Esophagus squamous epithelium (tissue), 5 donors: ENCODE measurements around the gene DHRSX. TPM values are rescaled to one million over a fixed set of nuclear protein-coding genes. Genes with fewer than 3 reads are reported as not detected.

Experiments used
- DNase-seq: peaks from one replicate; lab custom pipeline; 2025; lab: John Stamatoyannopoulos, UW
- H3K27ac ChIP-seq, 4 donors: fragments of 200-600 bp; sonication (generic); one replicate each; pipeline ENCODE4 v1.5.1; 2016 to 2019; ENCODE audit warnings: mild to moderate bottlenecking in 1 of 4
- H3K27me3 ChIP-seq, 4 donors: fragments of 200-600 bp; sonication (generic); 1 replicate in 3 of 4; 2 replicates in 1 of 4; pipeline versions ENCODE4 v1.5.1 to v1.6.0; 2017 to 2021; ENCODE audit warnings: antibody characterized with exemption in 1 of 4
- H3K36me3 ChIP-seq, 3 donors: fragments of 200-600 bp; sonication (generic); one replicate each; pipeline ENCODE4 v1.5.1; 2016 to 2019
- H3K4me1 ChIP-seq, 3 donors: fragments of 200-600 bp; sonication (generic); one replicate each; pipeline ENCODE4 v1.5.1; 2017 to 2019
- H3K4me3 ChIP-seq, 4 donors: fragments of 200-600 bp; sonication (generic); 1 replicate in 3 of 4; 2 replicates in 1 of 4; pipeline ENCODE4 v1.5.1; 2016 to 2019; ENCODE audit warnings: mild to moderate bottlenecking in 2 of 4, moderate library complexity in 1 of 4
- H3K9me3 ChIP-seq, 3 donors: fragments of 200-600 bp; sonication (generic); one replicate each; pipeline ENCODE4 v1.5.1; 2016 to 2019
- POLR2A ChIP-seq, 4 donors: fragments of 450-650 bp; IDR thresholded peaks; one replicate each; pipeline ENCODE4 v1.6.1; 2017; ENCODE audit warnings: antibody characterized with exemption in 4 of 4, mild to moderate bottlenecking in 4 of 4, moderate library complexity in 3 of 4
- WGBS, 2 donors: methylation state at CpG; one replicate each; pipeline ENCODE4 v1.1.5; 2018; 5-methylcytosine and 5-hydroxymethylcytosine counted together
- intact Hi-C: fragments of 100-400 bp; cut with DNase I; formaldehyde crosslinking; loops from one replicate; pipeline ENCODE4 v1.15.0; 2022
- total RNA-seq, 4 donors: library from RNA; depleted of rRNA; stranded (reverse); fragments of >200 nt; gene quantifications; one replicate each; pipeline ENCODE4 v1.1.0, GENCODE V29; 2016
- TF ChIP-seq, protein P1 (sequence below), 6 experiments: fragments of 450-650 bp in 4 of 6; fragments of 200-600 bp in 2 of 6; sonication (generic) in 2 of 6; IDR thresholded peaks; one replicate each; pipeline ENCODE4 v1.5.1; 2016 to 2019; ENCODE audit warnings: antibody characterized with exemption in 6 of 6, mild to moderate bottlenecking in 4 of 6, moderate library complexity in 4 of 6
- donor health status: DM: yes; HTN: yes; CAD: no.

The DHRSX gene
- total RNA-seq, 4 donors from 2014 or later, result 4.1 to 12.2 (median 8.0) TPM

DNA sequence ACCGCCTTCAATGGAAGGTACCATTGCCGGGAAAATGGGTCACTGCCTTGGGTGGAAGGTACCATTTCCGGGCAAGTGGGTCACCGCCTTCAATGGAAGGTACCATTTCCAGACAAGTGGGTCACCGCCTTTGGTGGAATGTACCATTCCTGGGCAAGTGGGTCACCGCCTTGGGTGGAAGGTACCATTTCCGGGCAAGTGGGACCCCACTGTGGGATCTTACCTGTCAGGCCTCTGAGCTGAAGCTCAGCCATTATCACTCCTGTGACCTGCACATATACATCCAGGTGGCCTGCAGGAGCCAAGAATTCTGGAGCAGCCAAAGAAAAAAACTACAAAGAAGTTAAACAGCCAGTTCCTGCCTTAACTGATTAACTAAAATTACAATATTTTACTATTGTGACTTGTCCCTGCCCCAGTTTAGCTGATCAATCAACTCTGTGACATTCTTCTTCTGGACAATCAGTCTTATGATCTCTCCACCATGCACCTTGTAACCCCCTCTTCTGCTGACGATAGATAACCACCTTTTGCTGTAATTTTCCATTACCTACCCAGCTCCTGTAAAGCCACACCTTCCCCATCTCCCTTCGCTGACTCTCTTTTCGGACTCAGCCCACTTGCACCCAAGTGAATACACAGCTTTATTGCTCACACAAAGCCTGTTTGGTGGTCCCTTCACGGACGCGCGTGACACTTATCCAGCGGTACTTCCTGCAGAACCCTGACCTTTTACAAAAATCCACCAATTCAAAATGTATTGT, 313.2 kb downstream of the DHRSX start:
- intact Hi-C loops, result no loop called here
- Histone ChIP-seq H3K27ac (no peak overlapping the region), H3K27me3 (no peaks in the 10 kb centered on the region), H3K36me3 (no peaks in the 10 kb centered on the region), H3K4me1 (peaks cover 0 to 13% (median 0%) of the 10 kb centered on the region in 3 donors), H3K4me3 (no peak overlapping the region), H3K9me3 (peaks cover 0 to 17% (median 0%) of the 10 kb centered on the region in 3 donors)
- 86 to 89% methylated on average over 8 to 11 of the region's 15 CpGs for WGBS, 2 donors
- DNase-seq, result no peak
- no peak for TF ChIP-seq POLR2A (IDR thresholded peaks at IDR 0.05)
- TF ChIP-seq, protein P1, sequence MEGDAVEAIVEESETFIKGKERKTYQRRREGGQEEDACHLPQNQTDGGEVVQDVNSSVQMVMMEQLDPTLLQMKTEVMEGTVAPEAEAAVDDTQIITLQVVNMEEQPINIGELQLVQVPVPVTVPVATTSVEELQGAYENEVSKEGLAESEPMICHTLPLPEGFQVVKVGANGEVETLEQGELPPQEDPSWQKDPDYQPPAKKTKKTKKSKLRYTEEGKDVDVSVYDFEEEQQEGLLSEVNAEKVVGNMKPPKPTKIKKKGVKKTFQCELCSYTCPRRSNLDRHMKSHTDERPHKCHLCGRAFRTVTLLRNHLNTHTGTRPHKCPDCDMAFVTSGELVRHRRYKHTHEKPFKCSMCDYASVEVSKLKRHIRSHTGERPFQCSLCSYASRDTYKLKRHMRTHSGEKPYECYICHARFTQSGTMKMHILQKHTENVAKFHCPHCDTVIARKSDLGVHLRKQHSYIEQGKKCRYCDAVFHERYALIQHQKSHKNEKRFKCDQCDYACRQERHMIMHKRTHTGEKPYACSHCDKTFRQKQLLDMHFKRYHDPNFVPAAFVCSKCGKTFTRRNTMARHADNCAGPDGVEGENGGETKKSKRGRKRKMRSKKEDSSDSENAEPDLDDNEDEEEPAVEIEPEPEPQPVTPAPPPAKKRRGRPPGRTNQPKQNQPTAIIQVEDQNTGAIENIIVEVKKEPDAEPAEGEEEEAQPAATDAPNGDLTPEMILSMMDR (IDR thresholded peaks at IDR 0.05), result no peak

DNA sequence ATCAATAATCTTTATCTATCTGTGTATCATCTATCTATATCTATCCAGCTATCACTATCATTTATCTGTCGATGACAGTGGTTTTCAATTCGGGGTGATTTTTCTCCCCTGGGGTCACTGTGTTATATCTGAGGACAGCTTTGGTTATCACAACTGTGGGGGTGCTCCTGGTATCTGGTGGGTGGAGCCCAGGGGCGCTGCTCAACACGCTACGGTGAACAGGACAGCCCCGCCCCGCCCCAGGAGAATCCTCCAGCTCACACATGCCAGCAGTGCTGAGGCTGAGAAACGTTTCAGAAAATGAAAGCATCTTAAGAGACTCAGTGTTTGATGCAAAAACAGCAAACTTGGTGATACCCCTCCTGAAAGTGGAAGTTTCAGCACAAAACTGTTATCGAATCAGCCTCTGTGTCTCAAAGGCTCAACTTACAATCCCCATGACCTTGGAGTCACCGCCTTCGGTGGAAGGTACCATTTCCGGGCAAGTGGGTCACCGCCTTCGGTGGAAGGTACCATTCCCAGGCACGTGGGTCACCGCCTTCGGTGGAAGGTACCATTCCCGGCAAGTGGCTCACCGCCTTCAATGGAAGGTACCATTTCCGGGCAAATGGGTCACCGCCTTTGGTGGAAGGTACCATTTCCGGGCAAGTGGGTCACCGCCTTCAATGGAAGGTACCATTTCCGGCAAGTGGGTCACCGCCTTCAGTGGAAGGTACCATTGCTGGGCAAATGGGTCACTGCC, 315.3 kb downstream of the DHRSX start:
- peaks cover 0 to 17% (median 0%) of the 10 kb centered on the region in 3 donors for H3K9me3 ChIP-seq
- 91 to 92% methylated on average over 11 to 14 of the region's 25 CpGs for WGBS, 2 donors

GRCh38 chrX:2184089-2184488, 316.7 kb downstream of the DHRSX start:
- H3K4me3 ChIP-seq, result no peak overlapping the region
- intact Hi-C loops, result no loop called here
- peaks cover 0 to 18% (median 0%) of the 10 kb centered on the region in 3 donors for H3K4me1 ChIP-seq
- no peaks in the 10 kb centered on the region for H3K36me3 ChIP-seq
- DNase-seq, result no peak
- 84 to 92% methylated on average over 1 of the region's 1 CpG for WGBS, 2 donors
- H3K9me3 ChIP-seq, result peaks cover 0 to 17% (median 0%) of the 10 kb centered on the region in 3 donors
- TF ChIP-seq POLR2A (IDR thresholded peaks at IDR 0.05), result no peak
- TF ChIP-seq, protein P1 (IDR thresholded peaks at IDR 0.05), result no peak
- H3K27me3 ChIP-seq, result no peaks in the 10 kb centered on the region
- H3K27ac ChIP-seq, result no peak overlapping the region

More for the DNA sequence above, 315.3 kb downstream of the DHRSX start:
- DNase-seq, result no peak
- Histone ChIP-seq H3K27me3 (no peaks in the 10 kb centered on the region), H3K27ac (no peak overlapping the region), H3K4me1 (peaks cover 0 to 18% (median 0%) of the 10 kb centered on the region in 3 donors), H3K36me3 (no peaks in the 10 kb centered on the region), H3K4me3 (no peak overlapping the region)
- TF ChIP-seq POLR2A (IDR thresholded peaks at IDR 0.05), result no peak
- TF ChIP-seq, protein P1 (IDR thresholded peaks at IDR 0.05), result no peak
- intact Hi-C loops, result no loop called here

- intact Hi-C loops, result no loop called here
- H3K27me3 ChIP-seq, result no peaks in the 10 kb centered on the region
- H3K4me1 ChIP-seq, result peaks cover 0 to 15% (median 0%) of the 10 kb centered on the region in 3 donors
- 46 to 57% methylated on average over 5 to 11 of the region's 14 CpGs for WGBS, 2 donors
- H3K27ac ChIP-seq, result no peak overlapping the region
- no peak overlapping the region for H3K4me3 ChIP-seq
- H3K9me3 ChIP-seq, result peaks cover 0 to 17% (median 0%) of the 10 kb centered on the region in 3 donors
- TF ChIP-seq POLR2A (IDR thresholded peaks at IDR 0.05), result no peak
- TF ChIP-seq, protein P1 (IDR thresholded peaks at IDR 0.05), result no peak
- DNase-seq, result no peak
- H3K36me3 ChIP-seq, result no peaks in the 10 kb centered on the region
Observed at GRCh38 chrX:2183193-2183725, 317.5 kb downstream of the DHRSX start.
